ENCODE results near the gene CHCHD4. TPM values are rescaled to one million over a fixed set of nuclear protein-coding genes. Genes with fewer than 3 reads are reported as not detected.

The CHCHD4 gene
- total and polyA plus RNA-seq, 2 of the 13 experiments (the other 11 are each of a cell fraction or from before 2014, with no cell fraction given) = 15.8 to 24.1 TPM

GRCh38 chr3:14125193-14126016 lies 735 bp upstream of the CHCHD4 start (continued):
- TF ChIP-seq ZBTB2 (CRISPR knock-in tag; IDR thresholded peaks at IDR 0.05; ENCODE audit: low read depth) (no peak), NFE2L1 (CRISPR knock-in tag; IDR thresholded peaks at IDR 0.05; ENCODE audit: borderline replicate concordance) (no peak), ZFP82 (CRISPR knock-in tag; IDR thresholded peaks at IDR 0.05; ENCODE audit: borderline replicate concordance) (no peak), SP1 (IDR thresholded peaks at IDR 0.05) (no peak), SP1 (CRISPR knock-in tag; IDR thresholded peaks at IDR 0.05) (no peak), PBX2 (CRISPR knock-in tag; IDR thresholded peaks at IDR 0.05) (no peak), HNF4A (CRISPR knock-in tag; IDR thresholded peaks at IDR 0.05) (no peak), ZNF484 (CRISPR knock-in tag; IDR thresholded peaks at IDR 0.05; ENCODE audit: borderline replicate concordance, low read depth) (no peak), SOX5 (CRISPR knock-in tag; IDR thresholded peaks at IDR 0.05; ENCODE audit: borderline replicate concordance) (no peak), RBFOX2 (IDR thresholded peaks at IDR 0.05; ENCODE audit: low read depth, low read length) (no peak), ZBTB7A (CRISPR knock-in tag; IDR thresholded peaks at IDR 0.05) (no peak), EHMT2 (IDR thresholded peaks at IDR 0.05; ENCODE audit: borderline replicate concordance, low read depth, low read length) (peak; percentile 31; the same call in 1 of the 2 replicates), GMEB1 (CRISPR knock-in tag; IDR thresholded peaks at IDR 0.05; ENCODE audit: borderline replicate concordance) (no peak), MLLT10 (CRISPR knock-in tag; IDR thresholded peaks at IDR 0.05) (no peak), CTCF (CRISPR knock-in tag; IDR thresholded peaks at IDR 0.05) (0 out of 2 replicates have a peak, but pooled peaks have one; percentile 28), ZNF761 (CRISPR knock-in tag; conservative IDR thresholded peaks at IDR 0.05) (peak; percentile 20; the same call in 1 of the 2 replicates), ZSCAN12 (CRISPR knock-in tag; IDR thresholded peaks at IDR 0.05) (no peak), AHR (CRISPR knock-in tag; IDR thresholded peaks at IDR 0.05) (0 out of 2 replicates have a peak, but pooled peaks have one; percentile 0), RBAK (CRISPR knock-in tag; IDR thresholded peaks at IDR 0.05) (no peak), STAT6 (CRISPR knock-in tag; IDR thresholded peaks at IDR 0.05; ENCODE audit: borderline replicate concordance) (peak; percentile 37; the same call in 1 of the 2 replicates), RAD21 (CRISPR knock-in tag; IDR thresholded peaks at IDR 0.05) (no peak)
